ENCODE measurements around the gene PHF13. TPM values are rescaled to one million over a fixed set of nuclear protein-coding genes. Genes with fewer than 3 reads are reported as not detected.

The PHF13 gene
- total RNA-seq (1 to 10 TPM; 8.4 to 8.5 TPM), polyA plus RNA-seq (1 to 10 TPM; 1.4 to 4.3 (median 3.2) TPM), total RNA-seq (12.8 to 23.4 (median 13.5) reads per million in 6 experiments)

DNA sequence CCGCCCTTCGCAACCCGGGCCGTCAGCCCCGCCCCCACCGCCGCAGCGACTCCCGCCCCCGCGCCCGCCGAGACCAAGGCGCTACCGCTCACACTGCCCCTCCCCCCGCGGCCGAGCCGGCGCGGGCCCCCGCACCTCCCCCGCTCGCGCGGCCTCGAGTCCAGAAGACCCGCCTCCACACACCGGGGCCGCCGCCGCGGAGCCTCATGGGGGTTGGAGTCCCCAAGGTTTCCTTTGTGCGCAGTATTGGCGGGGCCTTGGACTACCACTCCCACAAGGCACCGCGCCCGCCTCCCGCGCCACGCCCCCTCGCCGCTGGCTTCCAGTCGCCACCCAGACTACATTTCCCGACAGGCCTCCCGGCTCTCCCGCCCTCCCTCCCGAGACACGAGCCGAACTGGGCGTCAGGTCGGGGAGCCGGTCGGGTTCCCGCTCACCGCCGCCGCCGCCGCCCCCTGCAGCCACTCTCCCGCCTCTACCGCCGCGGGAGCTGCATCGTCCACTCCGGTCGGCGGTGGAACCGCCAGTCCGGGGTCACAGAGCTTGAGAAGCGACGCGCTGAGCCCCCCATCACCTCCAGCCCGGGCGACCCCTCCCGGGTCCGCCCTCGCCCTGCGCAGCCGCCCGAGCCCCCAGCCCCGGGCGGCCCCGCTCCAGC is at the start of gene PHF13:
Gene PHF13, plus strand, starts transcription at position 371 of the 658 bp plus-strand sequence. CDS start 336 bp downstream, outside the sequence.
- peak within 1 kb of the TSS; percentile 85 to 96 (median 93) for H3K4me3 Mint-ChIP-seq
- H3K27ac Mint-ChIP-seq: peak within 1 kb of the TSS; percentile 40 to 98 (median 91)
- DNase-seq (peak; percentile 96 to 100 (median 99)), ATAC-seq (peak; percentile 90 to 97)
- POLR2A ChIA-PET: interaction anchor here (0.8 to 10.0 kb wide), 6 partner anchors 8 to 171 kb away, joined by 4 to 156 read pairs (median 5); partner anchors contain the start of genes KLHL21, NOL9, TAS1R1 and ZBTB48
- H3K27me3 Mint-ChIP-seq: no peaks in the 10 kb centered on the region
- H3K36me3 Mint-ChIP-seq: no peaks in the 10 kb centered on the region
- H3K4me1 Mint-ChIP-seq: peaks cover 11 to 41% (median 24%) of the 10 kb centered on the region in 4 donors
- H3K9me3 Mint-ChIP-seq: no peaks in the 10 kb centered on the region

DNA sequence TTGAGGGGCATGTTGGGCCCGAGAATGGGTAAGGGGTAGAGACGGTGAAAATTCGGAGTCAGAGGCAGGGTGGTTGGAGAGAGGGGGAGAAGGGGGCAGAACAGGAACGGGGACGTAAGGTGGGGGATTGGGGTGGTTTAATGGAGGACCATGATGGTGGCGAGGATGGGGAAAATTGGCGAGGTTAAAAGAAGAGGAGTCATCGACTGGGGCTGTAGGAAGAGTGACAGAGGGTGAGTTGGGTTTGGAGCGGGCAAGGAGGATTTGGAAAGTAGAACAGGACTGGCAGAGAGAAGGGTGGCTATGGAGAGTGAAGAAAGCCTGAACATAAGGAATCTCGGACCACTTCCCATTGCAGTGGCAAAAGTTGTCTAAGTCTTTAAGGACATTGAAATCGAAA is 44.5 kb upstream of the PHF13 start:
- Mint-ChIP-seq H3K9me3 (peaks cover 0 to 2% (median 0%) of the 10 kb centered on the region in 9 donors), H3K36me3 (no peaks in the 10 kb centered on the region), H3K4me3 (no peak overlapping the region), H3K4me1 (peaks cover 0 to 6% (median 0%) of the 10 kb centered on the region in 4 donors), H3K27ac (no peak overlapping the region), H3K27me3 (peaks cover 0 to 1% (median 0%) of the 10 kb centered on the region in 5 donors)
- POLR2A ChIA-PET: no interaction called here
- no peak for ATAC-seq
- DNase-seq: no peak

DNA sequence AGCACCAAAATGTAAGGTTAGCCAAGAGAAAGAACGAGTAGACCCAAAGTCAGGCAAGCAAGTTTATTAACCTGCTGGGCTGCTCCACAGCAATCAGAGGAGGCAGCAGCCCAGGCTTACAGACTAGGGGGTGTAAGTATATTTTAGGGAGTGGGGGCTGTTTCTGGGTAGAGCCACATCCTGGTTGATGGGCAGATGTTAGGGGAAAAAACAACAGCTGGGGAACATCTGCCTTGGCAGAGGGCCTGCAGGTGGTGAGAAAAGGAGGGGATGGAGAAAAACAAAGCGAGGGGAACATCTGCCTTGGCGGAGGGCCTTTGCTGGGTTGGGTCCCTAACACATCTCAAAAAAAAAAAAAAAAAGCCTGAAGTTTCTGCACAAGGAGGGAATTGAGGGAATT is 43.4 kb upstream of the PHF13 start:
- Mint-ChIP-seq H3K9me3 (peaks cover 0 to 2% (median 0%) of the 10 kb centered on the region in 9 donors), H3K27ac (no peak overlapping the region), H3K36me3 (no peaks in the 10 kb centered on the region), H3K4me3 (no peak overlapping the region), H3K4me1 (peaks cover 0 to 6% (median 0%) of the 10 kb centered on the region in 4 donors), H3K27me3 (peaks cover 0 to 1% (median 0%) of the 10 kb centered on the region in 5 donors)
- no peak for ATAC-seq
- POLR2A ChIA-PET: no interaction called here
- DNase-seq: no peak

DNA sequence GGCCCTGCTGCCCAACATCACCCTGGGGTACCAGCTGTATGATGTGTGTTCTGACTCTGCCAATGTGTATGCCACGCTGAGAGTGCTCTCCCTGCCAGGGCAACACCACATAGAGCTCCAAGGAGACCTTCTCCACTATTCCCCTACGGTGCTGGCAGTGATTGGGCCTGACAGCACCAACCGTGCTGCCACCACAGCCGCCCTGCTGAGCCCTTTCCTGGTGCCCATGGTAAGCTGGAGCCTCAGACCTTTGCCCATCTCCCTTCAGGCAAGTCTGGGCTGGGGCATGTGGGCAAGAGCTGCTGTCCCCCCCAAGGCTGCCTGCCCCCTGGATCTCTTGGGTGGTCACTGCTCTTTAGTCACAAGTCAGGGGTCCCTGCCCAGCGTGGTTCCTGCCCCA is 42.5 kb upstream of the PHF13 start:
- peaks cover 0 to 1% (median 0%) of the 10 kb centered on the region in 5 donors for H3K27me3 Mint-ChIP-seq
- H3K4me3 Mint-ChIP-seq: no peak overlapping the region
- POLR2A ChIA-PET: interaction anchor here (0.9 to 1.2 kb wide), 3 partner anchors 10 to 79 kb away, joined by 3 read pairs; no protein-coding TSS in a partner anchor
- no peak overlapping the region for H3K27ac Mint-ChIP-seq
- H3K36me3 Mint-ChIP-seq: no peaks in the 10 kb centered on the region
- DNase-seq (no peak), ATAC-seq (no peak)
- H3K4me1 Mint-ChIP-seq: peaks cover 0 to 6% (median 0%) of the 10 kb centered on the region in 4 donors
- peaks cover 0 to 2% (median 0%) of the 10 kb centered on the region in 9 donors for H3K9me3 Mint-ChIP-seq

DNA sequence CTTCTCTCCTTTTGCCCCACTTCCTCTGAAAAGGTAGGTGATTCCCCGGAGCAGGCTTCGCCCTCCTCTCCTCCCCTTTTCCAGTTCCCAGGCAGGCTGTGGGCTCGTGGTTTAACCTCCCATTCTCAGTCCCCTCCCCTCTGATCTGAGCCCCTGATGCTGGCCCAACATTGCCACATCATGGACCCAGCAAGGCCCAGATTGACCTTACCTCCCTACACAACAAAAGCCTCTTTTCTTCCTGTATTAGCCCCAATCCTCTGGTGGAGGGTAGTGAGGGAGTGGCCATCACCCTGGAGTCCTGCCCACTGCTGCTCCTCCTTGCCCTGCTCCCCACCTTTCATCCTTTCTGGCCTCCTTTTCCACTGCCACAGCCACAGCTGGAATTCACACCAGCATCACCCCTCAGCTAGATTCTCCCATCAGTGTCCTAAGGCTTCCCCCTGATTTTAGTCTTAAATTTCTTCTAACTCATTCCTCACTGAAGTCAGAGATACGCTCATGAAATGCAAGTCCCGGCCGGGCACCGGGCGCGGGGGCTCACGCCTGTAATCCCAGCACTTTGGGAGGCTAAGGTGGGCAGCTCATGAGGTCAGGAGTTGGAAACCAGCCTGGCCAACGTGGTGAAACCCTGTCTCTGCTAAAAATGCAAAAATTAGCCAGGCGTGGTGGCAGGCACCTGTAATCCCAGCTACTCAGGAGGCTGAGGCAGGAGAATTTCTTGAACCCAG is 40.7 kb upstream of the PHF13 start:
- peaks cover 0 to 6% (median 0%) of the 10 kb centered on the region in 4 donors for H3K4me1 Mint-ChIP-seq
- POLR2A ChIA-PET: no interaction called here
- H3K27me3 Mint-ChIP-seq: peaks cover 0 to 1% (median 0%) of the 10 kb centered on the region in 5 donors
- H3K27ac Mint-ChIP-seq: peak overlapping the region in 2 of 10 donors; percentile 40 to 63
- peaks cover 0 to 2% (median 0%) of the 10 kb centered on the region in 9 donors for H3K9me3 Mint-ChIP-seq
- H3K36me3 Mint-ChIP-seq: no peaks in the 10 kb centered on the region
- H3K4me3 Mint-ChIP-seq: no peak overlapping the region
- DNase-seq: no peak
- ATAC-seq: no peak

DNA sequence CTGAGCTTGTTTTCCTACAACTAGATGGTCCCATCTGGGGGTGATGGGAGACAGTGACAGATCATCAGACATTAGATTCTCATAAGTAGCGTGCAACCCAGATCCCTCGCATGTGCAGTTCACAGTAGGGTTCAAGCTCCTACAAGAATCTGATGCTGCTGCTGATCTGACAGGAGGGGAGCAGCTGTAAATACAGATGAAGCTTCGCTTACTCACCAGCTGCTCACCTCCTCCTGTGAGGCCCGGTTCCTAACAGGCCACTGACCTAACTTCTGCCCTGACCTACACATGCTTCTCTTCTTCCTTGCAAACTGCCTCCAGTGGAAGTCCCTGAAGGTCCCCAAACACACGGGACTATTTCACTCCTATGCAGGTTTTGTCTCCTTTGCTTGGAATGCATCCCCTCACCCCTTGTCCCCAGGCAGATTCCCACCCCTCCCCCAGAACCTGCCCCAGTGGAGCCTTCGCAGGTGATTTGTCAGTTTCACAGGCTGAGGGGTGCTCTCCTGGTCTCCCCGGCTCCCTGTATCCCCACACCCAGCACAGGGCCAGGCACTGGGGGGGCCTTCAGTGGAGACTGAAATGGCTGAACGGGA is 39.4 kb upstream of the PHF13 start:
- H3K36me3 Mint-ChIP-seq: no peaks in the 10 kb centered on the region
- H3K4me3 Mint-ChIP-seq: no peak overlapping the region
- no peak overlapping the region for H3K27ac Mint-ChIP-seq
- DNase-seq (no peak), ATAC-seq (no peak)
- H3K9me3 Mint-ChIP-seq: peaks cover 0 to 2% (median 0%) of the 10 kb centered on the region in 9 donors
- H3K27me3 Mint-ChIP-seq: peaks cover 0 to 1% (median 0%) of the 10 kb centered on the region in 5 donors
- POLR2A ChIA-PET: interaction anchor here (1.0 kb wide), 1 partner anchor 17 kb away, joined by 4 read pairs; no protein-coding TSS in a partner anchor
- H3K4me1 Mint-ChIP-seq: peaks cover 3 to 6% (median 5%) of the 10 kb centered on the region in 4 donors

DNA sequence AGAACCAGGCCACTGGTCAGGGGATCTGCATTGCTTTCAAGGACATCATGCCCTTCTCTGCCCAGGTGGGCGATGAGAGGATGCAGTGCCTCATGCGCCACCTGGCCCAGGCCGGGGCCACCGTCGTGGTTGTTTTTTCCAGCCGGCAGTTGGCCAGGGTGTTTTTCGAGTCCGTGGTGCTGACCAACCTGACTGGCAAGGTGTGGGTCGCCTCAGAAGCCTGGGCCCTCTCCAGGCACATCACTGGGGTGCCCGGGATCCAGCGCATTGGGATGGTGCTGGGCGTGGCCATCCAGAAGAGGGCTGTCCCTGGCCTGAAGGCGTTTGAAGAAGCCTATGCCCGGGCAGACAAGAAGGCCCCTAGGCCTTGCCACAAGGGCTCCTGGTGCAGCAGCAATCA is 38.7 kb upstream of the PHF13 start:
- no peak overlapping the region for H3K27ac Mint-ChIP-seq
- no peaks in the 10 kb centered on the region for H3K36me3 Mint-ChIP-seq
- POLR2A ChIA-PET: interaction anchor here (1.0 to 1.3 kb wide), 2 partner anchors 18 to 27 kb away, joined by 4 read pairs; partner anchors contain the start of gene KLHL21

DNA sequence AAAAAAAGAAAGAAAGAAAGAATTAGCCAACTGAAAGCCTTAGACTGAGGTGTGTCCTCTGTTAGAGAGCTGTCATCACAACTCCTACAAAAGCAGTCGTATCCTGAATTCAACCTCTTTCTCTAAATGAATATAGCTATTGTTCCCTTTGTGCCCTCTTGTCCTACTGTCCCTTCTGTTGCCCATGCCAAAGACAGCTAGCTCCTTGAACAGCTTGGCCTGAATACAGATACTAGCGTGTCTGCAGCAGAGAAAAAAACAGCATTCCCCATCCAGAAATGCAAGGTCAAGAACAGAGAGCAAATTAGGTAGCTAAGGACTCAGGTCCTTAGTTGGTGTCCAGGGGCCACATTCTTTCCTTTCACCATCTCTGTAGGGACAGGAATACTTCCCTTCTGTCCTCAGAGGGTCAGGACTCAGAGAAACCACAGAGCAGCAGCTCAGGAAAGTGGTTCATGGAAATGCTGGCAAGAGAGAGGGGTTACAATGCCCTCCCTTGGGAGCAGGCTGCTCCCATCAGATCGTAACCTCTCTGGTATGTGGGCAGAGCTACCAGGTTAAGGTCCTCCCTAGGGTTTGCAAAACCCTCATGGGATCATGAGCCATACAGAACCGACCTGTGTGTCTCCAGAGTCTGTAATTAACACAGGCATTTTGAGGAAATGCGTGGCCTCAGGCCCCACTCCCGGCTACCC is 35.6 kb upstream of the PHF13 start:
- POLR2A ChIA-PET: interaction anchor here (0.8 to 8.7 kb wide), 3 partner anchors 24 to 29 kb away, joined by 3 to 145 read pairs (median 3); partner anchors contain the start of gene KLHL21
- Mint-ChIP-seq H3K27me3 (no peaks in the 10 kb centered on the region), H3K9me3 (no peaks in the 10 kb centered on the region), H3K4me3 (peak overlapping the region in 2 of 10 donors; percentile 8 to 45), H3K27ac (peak overlapping the region in 5 of 10 donors; percentile 1 to 99 (median 90)), H3K4me1 (peaks cover 7 to 41% (median 37%) of the 10 kb centered on the region in 4 donors), H3K36me3 (peaks cover 0 to 4% (median 0%) of the 10 kb centered on the region in 3 donors)
- DNase-seq (no peak), ATAC-seq (no peak)

More for the DNA sequence above, 38.7 kb upstream of the PHF13 start:
- ATAC-seq (no peak), DNase-seq (no peak)
- Mint-ChIP-seq H3K4me3 (no peak overlapping the region), H3K9me3 (peaks cover 0 to 2% (median 0%) of the 10 kb centered on the region in 9 donors), H3K27me3 (peaks cover 0 to 1% (median 0%) of the 10 kb centered on the region in 5 donors), H3K4me1 (peaks cover 4 to 12% (median 10%) of the 10 kb centered on the region in 4 donors)

DNA sequence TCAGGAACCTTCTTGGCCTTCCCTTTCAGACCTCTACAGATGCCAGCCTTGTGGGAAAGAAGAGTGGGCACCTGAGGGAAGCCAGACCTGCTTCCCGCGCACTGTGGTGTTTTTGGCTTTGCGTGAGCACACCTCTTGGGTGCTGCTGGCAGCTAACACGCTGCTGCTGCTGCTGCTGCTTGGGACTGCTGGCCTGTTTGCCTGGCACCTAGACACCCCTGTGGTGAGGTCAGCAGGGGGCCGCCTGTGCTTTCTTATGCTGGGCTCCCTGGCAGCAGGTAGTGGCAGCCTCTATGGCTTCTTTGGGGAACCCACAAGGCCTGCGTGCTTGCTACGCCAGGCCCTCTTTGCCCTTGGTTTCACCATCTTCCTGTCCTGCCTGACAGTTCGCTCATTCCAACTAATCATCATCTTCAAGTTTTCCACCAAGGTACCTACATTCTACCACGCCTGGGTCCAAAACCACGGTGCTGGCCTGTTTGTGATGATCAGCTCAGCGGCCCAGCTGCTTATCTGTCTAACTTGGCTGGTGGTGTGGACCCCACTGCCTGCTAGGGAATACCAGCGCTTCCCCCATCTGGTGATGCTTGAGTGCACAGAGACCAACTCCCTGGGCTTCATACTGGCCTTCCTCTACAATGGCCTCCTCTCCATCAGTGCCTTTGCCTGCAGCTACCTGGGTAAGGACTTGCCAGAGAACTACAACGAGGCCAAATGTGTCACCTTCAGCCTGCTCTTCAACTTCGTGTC is 34.7 kb upstream of the PHF13 start:
- POLR2A ChIA-PET: interaction anchor here (1.0 to 8.7 kb wide), 4 partner anchors 23 to 47 kb away, joined by 3 to 145 read pairs (median 11); partner anchors contain the start of genes KLHL21, NOL9, TAS1R1 and THAP3
- no peak for DNase-seq
- H3K27me3 Mint-ChIP-seq: no peaks in the 10 kb centered on the region
- peaks cover 7 to 41% (median 37%) of the 10 kb centered on the region in 4 donors for H3K4me1 Mint-ChIP-seq
- H3K36me3 Mint-ChIP-seq: peaks cover 0 to 4% (median 0%) of the 10 kb centered on the region in 3 donors
- no peak for ATAC-seq
- H3K4me3 Mint-ChIP-seq: peak overlapping the region; percentile 91 to 99 (median 96)
- peak overlapping the region; percentile 88 to 99 (median 97) for H3K27ac Mint-ChIP-seq
- H3K9me3 Mint-ChIP-seq: no peaks in the 10 kb centered on the region

DNA sequence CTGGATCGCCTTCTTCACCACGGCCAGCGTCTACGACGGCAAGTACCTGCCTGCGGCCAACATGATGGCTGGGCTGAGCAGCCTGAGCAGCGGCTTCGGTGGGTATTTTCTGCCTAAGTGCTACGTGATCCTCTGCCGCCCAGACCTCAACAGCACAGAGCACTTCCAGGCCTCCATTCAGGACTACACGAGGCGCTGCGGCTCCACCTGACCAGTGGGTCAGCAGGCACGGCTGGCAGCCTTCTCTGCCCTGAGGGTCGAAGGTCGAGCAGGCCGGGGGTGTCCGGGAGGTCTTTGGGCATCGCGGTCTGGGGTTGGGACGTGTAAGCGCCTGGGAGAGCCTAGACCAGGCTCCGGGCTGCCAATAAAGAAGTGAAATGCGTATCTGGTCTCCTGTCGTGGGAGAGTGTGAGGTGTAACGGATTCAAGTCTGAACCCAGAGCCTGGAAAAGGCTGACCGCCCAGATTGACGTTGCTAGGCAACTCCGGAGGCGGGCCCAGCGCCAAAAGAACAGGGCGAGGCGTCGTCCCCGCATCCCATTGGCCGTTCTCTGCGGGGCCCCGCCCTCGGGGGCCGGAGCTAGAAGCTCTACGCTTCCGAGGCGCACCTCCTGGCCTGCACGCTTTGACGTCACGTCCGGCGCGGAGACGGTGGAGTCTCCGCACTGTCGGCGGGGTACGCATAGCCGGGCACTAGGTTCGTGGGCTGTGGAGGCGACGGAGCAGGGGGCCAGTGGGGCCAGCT is 34.0 kb upstream of the PHF13 start, which contains the start of gene ZBTB48:
Gene ZBTB48, plus strand, starts transcription at position 621 of the 745 bp plus-strand sequence. CDS start 616 bp downstream, outside the sequence.
- DNase-seq: peak; percentile 93 to 98 (median 95)
- H3K36me3 Mint-ChIP-seq: peaks cover 0 to 4% (median 0%) of the 10 kb centered on the region in 3 donors
- H3K4me3 Mint-ChIP-seq: peak within 1 kb of the TSS; percentile 91 to 99 (median 96)
- POLR2A ChIA-PET: interaction anchor here (0.6 to 8.7 kb wide), 13 partner anchors 10 to 1595 kb away, joined by 3 to 145 read pairs (median 6); partner anchors contain the start of genes CAMTA1, KLHL21, NOL9 and PHF13
- H3K27me3 Mint-ChIP-seq: no peaks in the 10 kb centered on the region
- H3K4me1 Mint-ChIP-seq: peaks cover 9 to 44% (median 39%) of the 10 kb centered on the region in 4 donors
- peak; percentile 97 to 98 for ATAC-seq
- H3K27ac Mint-ChIP-seq: peak within 1 kb of the TSS; percentile 88 to 99 (median 97)
- H3K9me3 Mint-ChIP-seq: no peaks in the 10 kb centered on the region
